HepG2 (cell line): Measurements from ENCODE around the gene PHF23. TPM values are rescaled to one million over a fixed set of nuclear protein-coding genes. Genes with fewer than 3 reads are reported as not detected.

Source experiments
- AFF4 ChIP-seq: sonication (generic); formaldehyde crosslinking; IDR thresholded peaks from 2 replicates; pipeline ENCODE4 v1.4.0; 2020; ENCODE audit warnings: missing genetic modification reagents
- ARID5B ChIP-seq: IDR thresholded peaks from 2 replicates; pipeline ENCODE4 v1.4.0; 2020; ENCODE audit warnings: mild to moderate bottlenecking, missing genetic modification reagents
- EP300 ChIP-seq, 3 experiments: sonication (generic) in 1 of 3; formaldehyde crosslinking in 1 of 3; IDR thresholded peaks; 2 replicates each; pipeline versions ENCODE4 v1.5.1 to v1.6.1; 2011 to 2020; ENCODE audit warnings: low read depth in 2 of 3, low read length in 2 of 3, borderline replicate concordance in 1 of 3, improper control_type of control experiment in 1 of 3, mild to moderate bottlenecking in 1 of 3, missing genetic modification reagents in 1 of 3, moderate library complexity in 1 of 3
- FUBP1 ChIP-seq: sonication (generic); formaldehyde crosslinking; IDR thresholded peaks from 2 replicates; pipeline ENCODE4 v1.5.1; 2020; ENCODE audit warnings: missing genetic modification reagents, mild to moderate bottlenecking, borderline replicate concordance
- HNF4A ChIP-seq: sonication (generic); formaldehyde crosslinking; IDR thresholded peaks from 2 replicates; pipeline ENCODE4 v1.4.0; 2020; ENCODE audit warnings: missing genetic modification reagents
- HNRNPUL1 ChIP-seq: fragments of 200-400 bp; formaldehyde crosslinking; IDR thresholded peaks from 2 replicates; pipeline ENCODE4 v1.6.1; 2017; ENCODE audit warnings: low read depth, mild to moderate bottlenecking, low read length, moderate library complexity
- NFIC ChIP-seq: IDR thresholded peaks from 2 replicates; pipeline ENCODE4 v1.6.1; 2012; ENCODE audit warnings: mild to moderate bottlenecking, low read length, inconsistent platforms
- SP5 ChIP-seq: IDR thresholded peaks from 2 replicates; pipeline ENCODE4 v1.6.1; 2016; ENCODE audit warnings: low read depth, borderline replicate concordance
- ZC3H4 ChIP-seq: sonication (generic); formaldehyde crosslinking; IDR thresholded peaks from 2 replicates; pipeline ENCODE4 v1.4.0; 2020; ENCODE audit warnings: missing genetic modification reagents, borderline replicate concordance
- ZNF784 ChIP-seq: sonication (generic); formaldehyde crosslinking; IDR thresholded peaks from 2 replicates; pipeline ENCODE4 v1.5.1; 2020; ENCODE audit warnings: missing genetic modification reagents, mild to moderate bottlenecking, borderline replicate concordance
- ZSCAN21 ChIP-seq: sonication (generic); formaldehyde crosslinking; IDR thresholded peaks from 2 replicates; pipeline ENCODE4 v1.8.0; 2022; ENCODE audit warnings: mild to moderate bottlenecking, missing genetic modification reagents, moderate library complexity, borderline replicate concordance
- polyA plus RNA-seq, 8 experiments: library from polyadenylated mRNA; depleted of rRNA in 3 of 8; stranded (reverse) in 7 of 8; unstranded in 1 of 8; fragments of >200 nt; fragmentation: Illumina TruSeq in 4 of 8; extraction: Trizol in 4 of 8; gene quantifications; 2 replicates each; pipeline versions ENCODE4 v1.2.1 to v1.2.3, GENCODE V29; 2011 to 2016; ENCODE audit warnings: low read depth in 4 of 8, missing spikeins in 1 of 8, mixed read lengths in 1 of 8; ENCODE audit not compliant: insufficient read depth in 1 of 8
- total RNA-seq, 5 experiments: library from RNA; depleted of rRNA; stranded (reverse); fragments of >200 nt; fragmentation: Illumina TruSeq; extraction: Trizol; gene quantifications; 2 replicates each; pipeline ENCODE4 v1.2.3, GENCODE V29; 2016; ENCODE audit warnings: low read depth in 1 of 5

PHF23 gene
- total and polyA plus RNA-seq, 2 of the 13 experiments (the other 11 are each of a cell fraction or from before 2014, with no cell fraction given) = 27.6 to 33.2 TPM

GRCh38 chr17:7258731-7259554 is 19.7 kb upstream of the PHF23 start (continued):
- peak; percentile 82 for TF ChIP-seq HNRNPUL1
- TF ChIP-seq HNF4A = peak; percentile 76
- TF ChIP-seq SP5 = peak; percentile 93
- peak; percentile 66 for TF ChIP-seq ARID5B (CRISPR knock-in tag)
- no peak for TF ChIP-seq ZSCAN21
- TF ChIP-seq FUBP1 (CRISPR knock-in tag) = no peak
- 0 out of 2 replicates have a peak, but pooled peaks have one; percentile 34 for TF ChIP-seq ZC3H4 (CRISPR knock-in tag)
- no peak for TF ChIP-seq NFIC
- TF ChIP-seq AFF4 (CRISPR knock-in tag) = 0 out of 2 replicates have a peak, but pooled peaks have one; percentile 19
- TF ChIP-seq EP300 (IDR thresholded peaks at IDR 0.05; ENCODE audit: low read depth in 2 of 2, low read length in 2 of 2) = peak; percentile 11 to 42; a peak in 1 of 4 replicates
- TF ChIP-seq EP300 (CRISPR knock-in tag; IDR thresholded peaks at IDR 0.05; ENCODE audit: borderline replicate concordance) = no peak
- TF ChIP-seq ZNF784 (CRISPR knock-in tag) = peak; percentile 85
